ENCODE results near the gene ZNHIT6.

ZNHIT6 gene

GRCh38 chr1:85617633-85618100, 90.6 kb downstream of the ZNHIT6 start:
- no peak for DNase-seq (ENCODE audit: low read depth in 2 of 2)

- no peak for DNase-seq (ENCODE audit: low read depth in 2 of 2)
These were observed 91.5 kb downstream of the ZNHIT6 start for GRCh38 chr1:85616736-85617135.

DNA sequence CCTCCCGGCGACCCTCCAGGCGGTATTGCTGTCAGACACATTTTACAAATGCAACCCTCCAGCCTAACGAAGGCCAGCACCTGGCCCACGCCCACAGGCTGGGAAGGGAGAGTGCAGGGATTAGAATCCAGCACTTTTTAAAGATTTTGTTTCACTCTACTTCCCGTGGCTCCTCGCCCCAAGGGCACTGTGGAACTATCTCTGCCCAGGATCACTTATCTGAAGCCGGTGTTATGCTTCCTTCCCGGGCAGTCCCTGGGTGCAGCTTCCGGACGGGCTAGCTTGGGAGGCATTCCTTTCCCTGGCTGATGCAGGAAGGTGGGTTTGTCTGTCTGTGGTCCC, 91.9 kb downstream of the ZNHIT6 start:
- DNase-seq (ENCODE audit: low read depth in 2 of 2): no peak

DNA sequence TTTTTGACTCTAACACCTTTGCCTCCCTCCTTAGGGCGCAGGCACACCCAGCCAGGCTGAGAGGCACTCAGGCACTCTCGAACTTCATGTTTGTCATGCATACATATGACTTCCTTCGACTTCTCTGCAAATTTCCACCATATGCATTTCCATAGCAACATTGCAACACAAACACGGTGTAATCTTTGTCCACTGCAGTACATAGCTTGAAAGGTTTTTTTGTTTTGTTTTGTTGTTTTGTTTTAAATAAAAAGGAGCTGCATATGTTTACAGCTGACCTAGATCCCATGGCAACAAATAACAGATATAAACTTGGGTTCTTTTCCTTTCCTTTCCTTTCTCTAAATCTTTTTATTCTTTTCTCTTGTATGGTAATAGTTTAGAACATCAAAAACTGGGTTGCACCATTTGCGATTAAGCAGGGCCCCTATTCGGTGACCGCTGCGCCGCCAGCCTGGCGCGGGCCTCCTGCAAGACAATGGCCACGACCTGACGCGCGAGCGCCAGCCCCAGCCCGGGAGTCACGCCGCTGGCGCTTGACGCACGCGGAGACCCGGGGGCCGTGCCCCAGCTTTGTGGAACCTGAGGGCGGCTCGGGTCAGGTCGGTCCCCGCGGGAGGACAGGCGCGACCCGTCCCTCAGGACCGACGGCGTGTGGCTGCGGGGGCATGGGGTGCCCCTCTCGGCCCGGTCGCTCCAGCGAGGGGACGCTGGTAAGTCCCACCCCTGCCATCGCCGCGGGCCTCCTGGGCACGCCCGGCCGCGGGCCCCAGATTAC, 92.5 kb downstream of the ZNHIT6 start:
- DNase-seq (ENCODE audit: low read depth in 2 of 2): no peak

GRCh38 chr1:85612704-85613361, 95.4 kb downstream of the ZNHIT6 start:
- DNase-seq (ENCODE audit: low read depth in 2 of 2): no peak

DNA sequence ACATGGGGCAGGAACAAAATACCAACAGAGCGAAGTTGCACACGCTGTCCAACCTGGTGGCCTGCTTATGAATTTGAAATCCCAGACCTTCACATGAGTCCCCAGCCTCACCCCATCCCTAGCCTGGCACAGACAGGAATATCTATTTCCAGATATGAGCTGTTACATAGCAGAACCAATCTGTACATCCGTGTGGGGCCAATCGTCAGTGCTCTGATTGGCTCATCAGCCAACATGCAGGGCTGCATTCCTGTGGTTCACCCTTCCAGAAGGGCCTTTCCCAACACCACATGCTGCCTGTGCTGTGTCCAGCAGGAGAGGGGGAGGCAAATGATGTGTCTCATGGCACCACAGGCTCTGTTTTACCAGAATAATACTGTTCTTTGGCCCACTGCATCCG, 96.4 kb downstream of the ZNHIT6 start:
- DNase-seq (ENCODE audit: low read depth in 2 of 2): no peak

- DNase-seq (ENCODE audit: low read depth in 2 of 2): no peak
These were observed 96.8 kb downstream of the ZNHIT6 start for GRCh38 chr1:85611425-85611824.

GRCh38 chr1:85609976-85610375, 98.3 kb downstream of the ZNHIT6 start:
- DNase-seq (ENCODE audit: low read depth in 2 of 2): no peak

- DNase-seq (ENCODE audit: low read depth in 2 of 2): no peak
These were observed 99.4 kb downstream of the ZNHIT6 start for GRCh38 chr1:85608851-85609250.

GRCh38 chr1:85607921-85608265, 100.3 kb downstream of the ZNHIT6 start:
- no peak for DNase-seq (ENCODE audit: low read depth in 2 of 2)

GRCh38 chr1:85607126-85607920, 100.9 kb downstream of the ZNHIT6 start:
- no peak for DNase-seq (ENCODE audit: low read depth in 2 of 2)

- DNase-seq (ENCODE audit: low read depth in 2 of 2): no peak
These were observed 101.8 kb downstream of the ZNHIT6 start for GRCh38 chr1:85606414-85606800.

DNA sequence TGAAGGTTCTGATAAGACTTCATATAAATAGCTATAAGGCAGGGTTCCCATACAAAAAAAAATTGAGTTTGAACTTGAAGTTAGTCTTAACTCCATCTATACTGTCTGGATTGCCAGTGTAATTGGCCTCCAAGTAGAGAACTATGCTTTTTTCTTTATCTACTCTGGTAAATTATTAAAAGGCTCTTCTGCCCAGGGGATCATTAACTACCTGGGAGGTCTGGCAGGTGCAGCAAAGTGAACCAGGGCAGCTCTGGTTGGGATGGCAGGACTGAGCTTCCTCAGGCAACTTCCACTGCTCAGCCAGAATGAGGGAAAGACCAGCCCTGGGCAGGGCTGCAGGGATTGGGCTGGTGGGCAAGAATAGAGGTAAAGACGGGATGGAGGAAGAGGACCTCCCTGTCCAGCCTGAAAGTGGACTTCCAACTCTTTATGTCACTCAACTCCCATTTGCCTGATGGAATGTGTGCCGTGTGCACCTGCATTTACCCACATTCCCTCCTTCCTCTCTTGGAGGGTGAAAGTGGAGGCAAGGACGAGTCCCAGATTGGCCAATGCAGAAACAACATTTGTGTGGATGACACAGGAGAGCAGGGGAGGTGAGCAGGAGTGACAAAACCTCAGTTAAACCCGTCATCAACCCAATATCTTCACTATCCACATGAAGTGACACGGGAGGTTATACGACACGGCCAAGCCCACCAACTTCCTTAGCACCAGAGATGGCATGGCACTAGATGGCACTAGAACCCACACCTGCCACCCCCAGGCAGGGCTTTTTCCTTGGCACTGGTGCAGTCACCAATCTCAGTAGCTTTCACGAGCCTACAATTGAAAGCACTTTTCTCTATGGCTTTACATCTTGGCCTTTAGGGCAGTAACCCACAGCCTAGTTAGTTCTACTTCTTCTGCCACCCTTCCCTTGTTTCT, 102.5 kb downstream of the ZNHIT6 start:
- no peak for DNase-seq (ENCODE audit: low read depth in 2 of 2)

GRCh38 chr1:85604298-85604997, 103.8 kb downstream of the ZNHIT6 start:
- DNase-seq (ENCODE audit: low read depth in 2 of 2): no peak

GRCh38 chr1:85603086-85603880, 105.0 kb downstream of the ZNHIT6 start:
- DNase-seq (ENCODE audit: low read depth in 2 of 2): no peak

- no peak for DNase-seq (ENCODE audit: low read depth in 2 of 2)
These were observed 105.7 kb downstream of the ZNHIT6 start for GRCh38 chr1:85602571-85602970.

GRCh38 chr1:85601901-85602300, 106.3 kb downstream of the ZNHIT6 start:
- DNase-seq (ENCODE audit: low read depth in 2 of 2): no peak

- DNase-seq (ENCODE audit: low read depth in 2 of 2): no peak
These were observed 108.6 kb downstream of the ZNHIT6 start for GRCh38 chr1:85599681-85600080.
